HPDE6-E6E7 (cell line): ENCODE measurements around the gene GPX4.

ENCODE experiments used
- DNase-seq: peaks from one replicate; pipeline ENCODE4 v3.0.0; 2011; ENCODE audit warnings: missing footprints; ENCODE audit errors: extremely low spot score

The GPX4 gene

GRCh38 chr19:1102407-1103131 lies 1.2 kb upstream of the GPX4 start:
- DNase-seq = peak; percentile 81

- DNase-seq = no peak
Measured at GRCh38 chr19:1103132-1103707, 574 bp upstream of the GPX4 start.

- no peak for DNase-seq
Measured at GRCh38 chr19:1104311-1105007, 665 bp downstream of the GPX4 start.

GRCh38 chr19:1105008-1105872 lies 1.4 kb downstream of the GPX4 start:
- no peak for DNase-seq

GRCh38 chr19:1105873-1106840 lies 2.4 kb downstream of the GPX4 start:
- no peak for DNase-seq

GRCh38 chr19:1106841-1107660 lies 3.3 kb downstream of the GPX4 start:
- no peak for DNase-seq

GRCh38 chr19:1107661-1108261 lies 4.0 kb downstream of the GPX4 start:
- DNase-seq = no peak

- no peak for DNase-seq
Measured at GRCh38 chr19:1108291-1109031, 4.7 kb downstream of the GPX4 start.

- DNase-seq = no peak
Measured at GRCh38 chr19:1109032-1109551, 5.3 kb downstream of the GPX4 start.

GRCh38 chr19:1109697-1110671 lies 6.2 kb downstream of the GPX4 start:
- DNase-seq = no peak

GRCh38 chr19:1110809-1111640 lies 7.2 kb downstream of the GPX4 start:
- no peak for DNase-seq

- no peak for DNase-seq
Measured at GRCh38 chr19:1111641-1112267, 8.0 kb downstream of the GPX4 start.

GRCh38 chr19:1112268-1113029 lies 8.7 kb downstream of the GPX4 start:
- no peak for DNase-seq

GRCh38 chr19:1113030-1113985 lies 9.5 kb downstream of the GPX4 start:
- no peak for DNase-seq
